Measurements from ENCODE around the gene TNS4.

TNS4 gene

GRCh38 chr17:40538019-40538935 lies 36.9 kb upstream of the TNS4 start:
- no peak for DNase-seq (ENCODE audit: low spot score)
- no peaks in the 10 kb centered on the region for H3K79me1 ChIP-seq (ENCODE audit: low read depth, low read length)
- H3K36me3 ChIP-seq (replicated peaks in 1 of 2; ENCODE audit: control insufficient read depth in 2 of 2, insufficient read depth in 2 of 2, low read length in 2 of 2) = no peaks in the 10 kb centered on the region
- H3K4me2 ChIP-seq (ENCODE audit: insufficient read depth, low read length, poor library complexity, severe bottlenecking) = no peak overlapping the region
- H3K4ac ChIP-seq (ENCODE audit: low read length) = no peak overlapping the region
- no peak overlapping the region for H2BK12ac ChIP-seq (ENCODE audit: low read length)
- H2BK15ac ChIP-seq (ENCODE audit: low read length) = peak overlapping the region; percentile 62
- H4K91ac ChIP-seq (ENCODE audit: low read depth, low read length, poor library complexity) = no peak overlapping the region
- H3K27ac ChIP-seq (replicated peaks; ENCODE audit: low read length) = no peak overlapping the region
- H3K23ac ChIP-seq (ENCODE audit: low read depth, low read length, poor library complexity) = no peak overlapping the region
- H2BK120ac ChIP-seq (ENCODE audit: low read depth, low read length) = peak overlapping the region; percentile 38
- no peaks in the 10 kb centered on the region for H3K27me3 ChIP-seq (ENCODE audit: control insufficient read depth in 3 of 3, insufficient read depth in 3 of 3, low read depth in 1 of 3, low read length in 3 of 3)
- no peak overlapping the region for H3K4me3 ChIP-seq (ENCODE audit: low read length in 2 of 2)
- H3K18ac ChIP-seq (ENCODE audit: low read length) = peak overlapping the region; percentile 68
- WGBS, 2 donors (ENCODE audit: extremely low coverage in 2 of 2, insufficient read length in 2 of 2, insufficient replicate concordance in 1 of 2) = no CpG with 5 or more reads among the region's 15 CpGs
- H4K8ac ChIP-seq (ENCODE audit: low read depth, low read length) = no peak overlapping the region
- H2BK5ac ChIP-seq (ENCODE audit: low read length) = no peak overlapping the region
- peak overlapping the region; percentile 30 for H2AK5ac ChIP-seq (ENCODE audit: low read depth, low read length)
- H3K9me3 ChIP-seq (replicated peaks in 1 of 2; ENCODE audit: control insufficient read depth in 2 of 2, insufficient read depth in 1 of 2, low read depth in 1 of 2, low read length in 2 of 2) = no peaks in the 10 kb centered on the region
- H3K4me1 ChIP-seq (ENCODE audit: control insufficient read depth in 2 of 2, insufficient read depth in 1 of 2, low read depth in 1 of 2, low read length in 2 of 2) = peaks cover 19 to 20% of the 10 kb centered on the region in 2 donors
- peak overlapping the region; percentile 55 for H3K9ac ChIP-seq (ENCODE audit: low read depth, low read length, poor library complexity)
- no peak overlapping the region for H2AFZ ChIP-seq (ENCODE audit: low read length)
- H3K14ac ChIP-seq (ENCODE audit: low read length) = no peak overlapping the region

DNA sequence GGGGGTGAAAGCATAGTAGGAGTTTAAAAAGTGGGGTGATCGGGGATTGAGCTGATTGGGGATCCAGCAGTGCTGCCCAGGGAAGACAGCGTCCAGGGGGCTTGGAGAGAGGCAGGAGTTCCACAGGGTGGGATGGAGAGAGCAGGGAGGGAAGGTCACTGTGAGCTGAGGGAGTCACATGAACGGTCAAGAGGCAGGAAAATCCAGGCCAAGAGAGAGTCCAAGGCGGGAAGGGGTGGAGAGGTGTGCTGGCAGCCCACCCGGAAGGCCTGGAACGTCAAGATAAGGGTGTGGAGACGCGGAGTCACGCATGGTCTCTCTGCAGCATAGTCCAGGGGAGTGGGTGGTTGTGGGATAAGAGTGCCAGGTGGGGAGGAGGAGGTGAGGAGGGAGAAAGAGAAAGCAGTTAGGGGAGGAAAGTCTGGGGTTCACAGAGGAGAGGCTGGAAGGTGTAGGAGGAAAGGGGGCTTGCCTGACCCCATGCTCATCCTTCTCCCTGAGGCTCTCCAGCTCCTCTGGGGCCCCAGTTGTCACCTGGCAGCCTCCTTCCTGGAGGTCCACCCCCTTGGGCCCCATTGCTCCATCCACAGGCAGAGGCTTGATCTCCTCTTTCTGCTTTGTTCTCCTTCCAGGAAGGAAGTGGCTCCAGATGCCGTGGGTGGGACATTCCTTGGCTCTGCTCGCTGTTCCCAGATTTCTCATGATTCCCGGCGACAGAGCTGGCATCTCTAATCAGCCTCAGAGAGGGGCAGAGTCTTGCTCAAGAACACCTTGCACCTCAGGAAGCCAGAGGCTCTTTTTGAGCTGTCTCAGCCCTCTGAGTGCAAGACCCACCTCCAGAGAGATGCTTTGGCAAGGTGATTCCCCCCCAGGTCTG lies 35.1 kb upstream of the TNS4 start:
- no peak overlapping the region for H2BK120ac ChIP-seq (ENCODE audit: low read depth, low read length)
- peak overlapping the region; percentile 22 for H2AK5ac ChIP-seq (ENCODE audit: low read depth, low read length)
- H3K4me3 ChIP-seq (ENCODE audit: low read length in 2 of 2) = peak overlapping the region in 1 of 2 donors; percentile 51
- DNase-seq (ENCODE audit: low spot score) = no peak
- no peak overlapping the region for H4K91ac ChIP-seq (ENCODE audit: low read depth, low read length, poor library complexity)
- no peaks in the 10 kb centered on the region for H3K79me1 ChIP-seq (ENCODE audit: low read depth, low read length)
- WGBS, 2 donors (ENCODE audit: extremely low coverage in 2 of 2, insufficient read length in 2 of 2, insufficient replicate concordance in 1 of 2) = no CpG with 5 or more reads among the region's 13 CpGs
- H2BK12ac ChIP-seq (ENCODE audit: low read length) = no peak overlapping the region
- peak overlapping the region; percentile 18 for H2BK15ac ChIP-seq (ENCODE audit: low read length)
- H3K27ac ChIP-seq (replicated peaks; ENCODE audit: low read length) = no peak overlapping the region
- no peak overlapping the region for H3K4me2 ChIP-seq (ENCODE audit: insufficient read depth, low read length, poor library complexity, severe bottlenecking)
- peaks cover 0 to 11% (median 0%) of the 10 kb centered on the region in 3 experiments for H3K27me3 ChIP-seq (ENCODE audit: control insufficient read depth in 3 of 3, insufficient read depth in 3 of 3, low read depth in 1 of 3, low read length in 3 of 3)
- H4K8ac ChIP-seq (ENCODE audit: low read depth, low read length) = no peak overlapping the region
- H3K9me3 ChIP-seq (replicated peaks in 1 of 2; ENCODE audit: control insufficient read depth in 2 of 2, insufficient read depth in 1 of 2, low read depth in 1 of 2, low read length in 2 of 2) = no peaks in the 10 kb centered on the region
- no peak overlapping the region for H3K9ac ChIP-seq (ENCODE audit: low read depth, low read length, poor library complexity)
- peak overlapping the region; percentile 67 for H3K23ac ChIP-seq (ENCODE audit: low read depth, low read length, poor library complexity)
- no peak overlapping the region for H3K14ac ChIP-seq (ENCODE audit: low read length)
- H2BK5ac ChIP-seq (ENCODE audit: low read length) = peak overlapping the region; percentile 42
- H3K36me3 ChIP-seq (replicated peaks in 1 of 2; ENCODE audit: control insufficient read depth in 2 of 2, insufficient read depth in 2 of 2, low read length in 2 of 2) = no peaks in the 10 kb centered on the region
- H2AFZ ChIP-seq (ENCODE audit: low read length) = peak overlapping the region; percentile 36
- H3K4ac ChIP-seq (ENCODE audit: low read length) = no peak overlapping the region
- peaks cover 4 to 5% of the 10 kb centered on the region in 2 donors for H3K4me1 ChIP-seq (ENCODE audit: control insufficient read depth in 2 of 2, insufficient read depth in 1 of 2, low read depth in 1 of 2, low read length in 2 of 2)
- H3K18ac ChIP-seq (ENCODE audit: low read length) = peak overlapping the region; percentile 20

- Histone ChIP-seq H3K36me3 (replicated peaks in 1 of 2; ENCODE audit: control insufficient read depth in 2 of 2, insufficient read depth in 2 of 2, low read length in 2 of 2) (no peaks in the 10 kb centered on the region), H3K4me1 (ENCODE audit: control insufficient read depth in 2 of 2, insufficient read depth in 1 of 2, low read depth in 1 of 2, low read length in 2 of 2) (peaks cover 0 to 5% of the 10 kb centered on the region in 2 donors), H2BK15ac (ENCODE audit: low read length) (peak overlapping the region; percentile 18), H3K27ac (replicated peaks; ENCODE audit: low read length) (no peak overlapping the region), H2BK120ac (ENCODE audit: low read depth, low read length) (no peak overlapping the region), H3K14ac (ENCODE audit: low read length) (no peak overlapping the region), H3K79me1 (ENCODE audit: low read depth, low read length) (no peaks in the 10 kb centered on the region), H4K91ac (ENCODE audit: low read depth, low read length, poor library complexity) (no peak overlapping the region), H3K4ac (ENCODE audit: low read length) (no peak overlapping the region), H2AK5ac (ENCODE audit: low read depth, low read length) (no peak overlapping the region), H3K9me3 (replicated peaks in 1 of 2; ENCODE audit: control insufficient read depth in 2 of 2, insufficient read depth in 1 of 2, low read depth in 1 of 2, low read length in 2 of 2) (no peaks in the 10 kb centered on the region), H3K23ac (ENCODE audit: low read depth, low read length, poor library complexity) (no peak overlapping the region), H4K8ac (ENCODE audit: low read depth, low read length) (no peak overlapping the region), H2AFZ (ENCODE audit: low read length) (no peak overlapping the region), H2BK12ac (ENCODE audit: low read length) (no peak overlapping the region), H2BK5ac (ENCODE audit: low read length) (peak overlapping the region; percentile 42), H3K18ac (ENCODE audit: low read length) (no peak overlapping the region), H3K27me3 (ENCODE audit: control insufficient read depth in 3 of 3, insufficient read depth in 3 of 3, low read depth in 1 of 3, low read length in 3 of 3) (peaks cover 0 to 11% (median 0%) of the 10 kb centered on the region in 3 experiments), H3K9ac (ENCODE audit: low read depth, low read length, poor library complexity) (no peak overlapping the region), H3K4me3 (ENCODE audit: low read length in 2 of 2) (no peak overlapping the region), H3K4me2 (ENCODE audit: insufficient read depth, low read length, poor library complexity, severe bottlenecking) (no peak overlapping the region)
- DNase-seq (ENCODE audit: low spot score) = no peak
- WGBS, 2 donors (ENCODE audit: extremely low coverage in 2 of 2, insufficient read length in 2 of 2, insufficient replicate concordance in 1 of 2) = no CpG with 5 or more reads among the region's 3 CpGs
Measured at GRCh38 chr17:40535924-40536294, 34.5 kb upstream of the TNS4 start.

GRCh38 chr17:40535438-40535837 lies 34.0 kb upstream of the TNS4 start:
- H2AFZ ChIP-seq (ENCODE audit: low read length) = no peak overlapping the region
- H3K4me3 ChIP-seq (ENCODE audit: low read length in 2 of 2) = no peak overlapping the region
- no peaks in the 10 kb centered on the region for H3K9me3 ChIP-seq (replicated peaks in 1 of 2; ENCODE audit: control insufficient read depth in 2 of 2, insufficient read depth in 1 of 2, low read depth in 1 of 2, low read length in 2 of 2)
- H4K8ac ChIP-seq (ENCODE audit: low read depth, low read length) = no peak overlapping the region
- DNase-seq (ENCODE audit: low spot score) = no peak
- no peak overlapping the region for H2BK12ac ChIP-seq (ENCODE audit: low read length)
- H3K4ac ChIP-seq (ENCODE audit: low read length) = no peak overlapping the region
- no peak overlapping the region for H3K27ac ChIP-seq (replicated peaks; ENCODE audit: low read length)
- H3K14ac ChIP-seq (ENCODE audit: low read length) = no peak overlapping the region
- H2AK5ac ChIP-seq (ENCODE audit: low read depth, low read length) = no peak overlapping the region
- H3K36me3 ChIP-seq (replicated peaks in 1 of 2; ENCODE audit: control insufficient read depth in 2 of 2, insufficient read depth in 2 of 2, low read length in 2 of 2) = no peaks in the 10 kb centered on the region
- no peak overlapping the region for H2BK15ac ChIP-seq (ENCODE audit: low read length)
- H3K18ac ChIP-seq (ENCODE audit: low read length) = no peak overlapping the region
- H2BK120ac ChIP-seq (ENCODE audit: low read depth, low read length) = no peak overlapping the region
- H3K23ac ChIP-seq (ENCODE audit: low read depth, low read length, poor library complexity) = no peak overlapping the region
- H3K27me3 ChIP-seq (ENCODE audit: control insufficient read depth in 3 of 3, insufficient read depth in 3 of 3, low read depth in 1 of 3, low read length in 3 of 3) = peaks cover 0 to 11% (median 0%) of the 10 kb centered on the region in 3 experiments
- H3K79me1 ChIP-seq (ENCODE audit: low read depth, low read length) = no peaks in the 10 kb centered on the region
- no peak overlapping the region for H3K9ac ChIP-seq (ENCODE audit: low read depth, low read length, poor library complexity)
- no peak overlapping the region for H2BK5ac ChIP-seq (ENCODE audit: low read length)
- WGBS, 2 donors (ENCODE audit: extremely low coverage in 2 of 2, insufficient read length in 2 of 2, insufficient replicate concordance in 1 of 2) = no CpG with 5 or more reads among the region's 4 CpGs
- no peak overlapping the region for H4K91ac ChIP-seq (ENCODE audit: low read depth, low read length, poor library complexity)
- peaks cover 0 to 5% of the 10 kb centered on the region in 2 donors for H3K4me1 ChIP-seq (ENCODE audit: control insufficient read depth in 2 of 2, insufficient read depth in 1 of 2, low read depth in 1 of 2, low read length in 2 of 2)
- no peak overlapping the region for H3K4me2 ChIP-seq (ENCODE audit: insufficient read depth, low read length, poor library complexity, severe bottlenecking)
